ENCODE measurements around the gene RAB5A.
"Not testable (repeated sequence)": the region's sequence is repeated elsewhere in the genome, so short reads cannot be mapped to it uniquely, and the experiment has no call there.

Gene RAB5A

GRCh38 chr3:19948226-19948591, 1.3 kb downstream of the RAB5A start:
- no peak for DNase-seq (ENCODE audit: low spot score)

DNA sequence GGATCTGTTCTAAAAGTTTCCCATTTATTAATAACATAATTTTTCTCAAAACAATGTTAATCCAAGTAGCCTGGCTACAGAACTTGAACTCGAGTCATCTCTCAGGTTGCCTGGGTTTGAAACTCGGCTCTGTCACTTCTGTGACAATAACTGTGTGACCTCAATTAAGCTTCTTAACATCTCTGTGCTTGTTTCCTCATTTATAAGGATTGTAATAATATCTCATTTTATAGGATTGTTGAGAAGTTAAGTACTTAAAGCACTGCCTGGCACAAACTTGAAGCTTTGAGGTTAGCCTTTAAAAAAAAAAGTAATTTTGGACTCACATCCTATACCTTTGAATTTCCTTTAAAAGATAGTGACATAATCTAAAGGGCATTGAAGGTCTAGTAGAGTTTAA, 3.4 kb downstream of the RAB5A start:
- no peak for DNase-seq (ENCODE audit: low spot score)

DNA sequence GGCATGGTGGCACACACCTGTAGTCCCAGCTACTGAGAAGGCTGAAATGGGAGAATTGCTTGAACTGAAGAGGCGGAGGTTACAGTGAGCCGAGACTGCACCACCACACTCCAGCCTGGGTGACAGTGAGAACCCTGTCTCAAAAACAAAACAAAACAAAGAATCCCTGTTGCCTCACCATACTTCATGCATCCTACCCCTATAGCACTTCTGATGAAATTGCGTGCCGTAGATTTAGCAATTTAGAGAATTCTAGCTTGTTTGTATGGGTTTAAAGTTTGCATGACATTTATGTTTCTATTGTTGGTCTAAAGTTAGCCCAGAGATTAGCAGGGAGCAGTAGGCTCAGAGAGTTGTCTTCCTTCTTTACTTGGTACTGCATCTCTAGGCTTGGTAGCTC, 7.8 kb downstream of the RAB5A start:
- DNase-seq (ENCODE audit: low spot score), result no peak

- DNase-seq (ENCODE audit: low spot score), result not testable (repeated sequence)
Measured at GRCh38 chr3:19957354-19957753, 10.5 kb downstream of the RAB5A start.

DNA sequence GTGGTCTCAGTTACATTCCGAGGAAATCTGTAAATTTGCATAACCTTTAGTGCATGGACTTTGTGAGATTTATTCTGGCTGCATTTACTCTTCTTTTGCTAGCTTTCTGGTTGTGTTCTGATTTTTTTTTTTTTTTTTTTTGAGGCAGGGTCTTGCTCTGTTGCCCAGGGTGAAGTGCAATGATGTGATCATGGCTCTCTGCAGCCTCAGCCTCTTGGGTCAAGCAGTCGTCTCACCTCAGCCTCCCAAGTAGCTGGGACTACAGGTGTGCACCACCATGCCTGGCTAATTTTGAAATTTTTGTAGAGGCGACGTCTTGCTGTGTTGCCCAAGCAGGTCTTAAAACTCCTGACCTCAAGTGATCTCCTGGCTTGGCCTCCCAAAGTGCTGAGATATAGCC, 12.6 kb downstream of the RAB5A start:
- DNase-seq (ENCODE audit: low spot score), result no peak

- no peak for DNase-seq (ENCODE audit: low spot score)
Measured at GRCh38 chr3:19960696-19961095, 13.8 kb downstream of the RAB5A start.

- DNase-seq (ENCODE audit: low spot score), result no peak
Measured at GRCh38 chr3:19961960-19962359, 15.1 kb downstream of the RAB5A start.

DNA sequence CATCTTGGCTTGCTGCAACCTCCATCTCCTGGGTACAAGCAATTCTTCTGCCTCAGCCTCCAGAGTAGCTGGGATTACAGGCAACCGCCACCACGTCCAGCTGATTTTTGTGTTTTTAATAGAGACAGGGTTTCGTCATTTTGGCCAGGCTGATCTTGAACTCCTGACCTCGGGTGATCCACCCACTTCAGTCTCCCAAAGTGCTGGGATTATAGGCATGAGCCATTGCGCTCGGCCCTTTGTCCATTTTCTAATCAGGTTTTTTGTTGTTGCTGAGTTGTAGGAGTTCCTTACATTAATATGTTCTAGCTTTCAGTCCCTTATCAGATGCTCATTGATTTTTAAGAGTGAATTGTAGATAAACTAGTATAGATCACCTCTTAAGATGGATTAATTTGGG, 20.3 kb downstream of the RAB5A start:
- no peak for DNase-seq (ENCODE audit: low spot score)

DNA sequence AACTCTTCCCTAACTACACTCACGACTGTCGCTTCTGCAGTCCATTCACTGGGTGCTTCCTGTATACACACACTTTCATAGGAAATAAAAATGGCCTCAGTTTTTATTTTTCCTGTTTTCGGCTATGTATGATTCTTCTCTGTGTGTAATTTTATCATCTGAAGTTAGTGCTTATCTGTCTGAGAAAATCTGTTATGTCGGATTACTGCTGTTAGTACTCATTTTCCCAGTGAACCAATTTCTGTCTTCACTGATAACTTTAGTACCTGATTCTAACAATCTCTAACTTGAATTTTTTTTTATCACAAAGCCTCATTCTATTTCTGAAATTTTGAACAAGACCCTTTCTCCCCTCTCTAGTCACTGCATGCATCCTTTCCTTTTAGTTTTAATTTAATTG, 20.9 kb downstream of the RAB5A start:
- DNase-seq (ENCODE audit: low spot score), result no peak

DNA sequence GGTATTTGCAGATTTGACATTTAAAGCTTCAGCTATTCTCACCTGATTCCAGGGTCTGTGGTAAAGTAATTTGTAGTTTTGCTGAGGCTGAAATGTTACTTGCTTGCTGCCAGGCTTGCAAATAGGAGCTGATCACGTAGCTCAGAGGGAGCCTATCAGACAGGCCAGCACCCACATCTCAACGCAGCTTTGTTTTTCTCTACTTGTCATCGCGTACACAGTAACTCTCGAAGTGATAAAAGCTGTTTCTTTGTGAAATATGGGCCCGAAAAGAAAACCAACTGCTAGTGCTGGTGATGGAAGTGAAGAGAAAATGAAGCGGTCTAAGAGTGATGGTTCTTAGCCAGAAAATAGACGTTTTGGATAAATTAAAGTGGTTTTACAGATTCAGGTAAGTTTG, 23.4 kb downstream of the RAB5A start:
- no peak for DNase-seq (ENCODE audit: low spot score)

- DNase-seq (ENCODE audit: low spot score), result no peak
Measured at GRCh38 chr3:19972054-19972453, 25.2 kb downstream of the RAB5A start.

DNA sequence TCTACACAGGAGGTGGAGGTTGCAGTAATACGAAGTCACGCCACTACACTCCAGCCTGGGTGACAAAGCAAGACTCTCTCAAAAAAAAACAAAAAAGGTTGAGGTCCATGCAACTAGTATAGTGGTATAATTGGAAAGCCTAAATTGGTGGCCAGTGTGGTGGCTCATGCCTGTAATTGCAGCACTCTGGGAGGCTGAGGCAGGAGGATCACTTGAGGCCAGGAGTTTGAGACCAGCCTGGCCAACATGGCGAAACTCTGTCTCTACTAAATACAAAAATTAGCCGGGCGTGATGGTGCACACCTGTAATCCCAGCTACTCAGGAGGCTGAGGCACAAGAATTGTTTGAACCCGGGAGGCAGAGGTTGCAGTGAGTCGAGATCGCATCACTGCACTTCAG, 42.0 kb downstream of the RAB5A start:
- not testable (repeated sequence) for DNase-seq (ENCODE audit: low spot score)

- DNase-seq (ENCODE audit: low spot score), result no peak
Measured at GRCh38 chr3:19994796-19995195, 47.9 kb downstream of the RAB5A start.

- DNase-seq (ENCODE audit: low spot score), result no peak
Measured at GRCh38 chr3:19997502-19997901, 50.6 kb downstream of the RAB5A start.

DNA sequence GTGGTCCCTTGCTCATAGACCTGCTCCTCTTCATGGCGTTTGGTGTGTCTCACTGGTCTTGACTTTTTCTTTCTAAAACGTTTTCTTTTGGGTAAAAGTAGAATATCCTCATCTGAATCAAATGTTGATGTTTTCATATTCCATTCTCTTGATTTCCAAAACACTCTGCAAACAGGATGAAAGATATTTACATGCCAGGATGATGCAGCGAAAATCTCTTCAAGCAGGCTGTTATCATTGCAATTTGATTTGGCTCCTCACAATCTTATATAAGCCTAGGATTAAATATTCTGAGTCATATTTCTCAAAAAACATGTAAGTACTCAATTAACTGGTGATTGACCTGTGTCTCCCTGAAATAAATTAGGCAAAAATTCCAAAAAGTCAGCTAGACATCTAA, 55.0 kb downstream of the RAB5A start:
- DNase-seq (ENCODE audit: low spot score), result no peak

DNA sequence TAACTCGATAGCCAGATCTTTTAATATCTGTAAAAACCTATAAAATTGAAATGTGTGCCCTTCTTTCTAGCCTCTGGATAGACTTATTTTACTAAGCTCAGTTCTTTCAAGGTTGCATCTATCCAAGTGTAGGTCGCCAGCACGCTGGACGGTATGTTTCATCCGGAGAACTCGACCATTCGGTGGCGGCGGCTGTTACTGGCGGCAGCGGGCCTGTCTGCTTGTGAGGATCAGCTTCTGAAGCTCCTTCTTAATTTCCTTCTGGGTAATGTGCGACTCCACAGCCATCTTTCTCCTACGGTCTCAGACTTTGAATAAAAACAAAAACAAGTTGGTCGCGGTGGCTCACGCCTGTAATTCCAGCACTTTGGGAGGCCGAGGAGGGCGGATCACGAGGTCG, 61.1 kb downstream of the RAB5A start:
- no peak for DNase-seq (ENCODE audit: low spot score)

- no peak for DNase-seq (ENCODE audit: low spot score)
Measured at GRCh38 chr3:20008646-20009045, 61.7 kb downstream of the RAB5A start.

- DNase-seq (ENCODE audit: low spot score), result no peak
Measured at GRCh38 chr3:20012164-20012563, 65.3 kb downstream of the RAB5A start, which contains the start of gene PP2D1. Gene PP2D1 (minus strand): TSS chr3:20012264. CDS start chr3:20012072, 192 bp downstream.

GRCh38 chr3:20013396-20013795, 66.5 kb downstream of the RAB5A start:
- no peak for DNase-seq (ENCODE audit: low spot score)

GRCh38 chr3:20015525-20015924, 68.6 kb downstream of the RAB5A start:
- no peak for DNase-seq (ENCODE audit: low spot score)

GRCh38 chr3:20016076-20016475, 69.2 kb downstream of the RAB5A start:
- not testable (repeated sequence) for DNase-seq (ENCODE audit: low spot score)

GRCh38 chr3:20022954-20023622, 76.2 kb downstream of the RAB5A start:
- no peak for DNase-seq (ENCODE audit: low spot score)

DNA sequence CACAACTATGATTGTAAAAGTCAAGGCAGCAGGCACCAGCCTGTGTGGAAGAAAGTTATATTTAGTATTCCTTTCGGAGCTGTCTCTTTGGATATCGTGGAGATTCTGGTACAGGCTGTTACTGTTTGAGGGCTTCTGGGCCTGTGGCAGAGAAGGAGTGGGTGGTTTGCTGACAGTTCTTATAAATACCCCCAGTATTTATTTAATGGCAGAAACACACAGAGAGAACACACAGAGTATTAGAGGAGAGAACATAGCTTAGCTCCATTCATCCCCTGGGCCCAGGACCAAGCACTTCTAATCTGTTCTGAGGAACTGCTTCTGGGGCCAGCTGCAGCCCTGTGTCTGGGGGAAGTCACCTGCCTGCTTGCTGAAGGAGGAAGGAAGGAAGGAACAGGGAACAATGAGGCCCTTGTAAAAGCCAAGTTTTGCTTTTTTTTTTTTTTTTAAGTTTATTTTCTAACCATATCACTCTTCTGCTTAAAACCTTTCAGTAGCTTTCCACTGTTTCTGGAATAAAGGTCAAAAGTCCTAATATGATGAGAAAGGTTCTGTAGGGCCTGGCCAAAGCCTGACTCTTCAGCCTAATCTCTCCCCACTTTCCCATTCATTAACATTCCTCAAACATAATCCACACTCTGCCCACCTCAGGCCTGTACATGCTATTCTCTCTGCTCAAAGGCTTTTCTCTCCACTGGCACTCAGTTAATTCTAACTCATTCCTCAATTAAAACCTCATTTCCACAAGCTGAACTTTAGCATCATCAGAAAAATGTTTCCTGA, 76.9 kb downstream of the RAB5A start:
- DNase-seq (ENCODE audit: low spot score), result no peak

DNA sequence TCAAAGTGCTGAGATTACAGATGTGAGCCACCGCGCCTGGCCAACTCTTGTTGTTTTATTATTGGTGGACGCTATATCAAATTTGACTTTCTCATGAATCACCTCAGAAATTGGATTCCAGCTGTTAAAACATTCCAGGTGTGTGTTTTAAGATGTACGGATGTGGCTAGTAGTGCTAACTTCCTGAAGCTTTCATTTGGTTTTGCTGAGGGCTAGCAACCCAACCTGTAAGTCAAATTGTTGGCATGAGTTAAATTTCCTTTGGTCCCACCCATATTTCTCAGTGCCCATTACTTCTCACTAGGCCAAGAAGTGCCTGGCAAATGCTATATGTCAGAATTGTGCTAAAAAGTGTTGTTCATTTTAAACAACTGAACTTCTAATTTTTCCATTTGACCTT, 80.2 kb downstream of the RAB5A start:
- no peak for DNase-seq (ENCODE audit: low spot score)
